NCI-H2029 treated with DMSO at 0.1 percent for 48 hours (cell line): ENCODE results near the gene TCERG1L.

Experiments used
- DNase-seq: peaks from one replicate; lab custom pipeline; 2025; lab: John Stamatoyannopoulos, UW

The TCERG1L gene

GRCh38 chr10:131314799-131315198 is 3.3 kb upstream of the TCERG1L start:
- DNase-seq = no peak

DNA sequence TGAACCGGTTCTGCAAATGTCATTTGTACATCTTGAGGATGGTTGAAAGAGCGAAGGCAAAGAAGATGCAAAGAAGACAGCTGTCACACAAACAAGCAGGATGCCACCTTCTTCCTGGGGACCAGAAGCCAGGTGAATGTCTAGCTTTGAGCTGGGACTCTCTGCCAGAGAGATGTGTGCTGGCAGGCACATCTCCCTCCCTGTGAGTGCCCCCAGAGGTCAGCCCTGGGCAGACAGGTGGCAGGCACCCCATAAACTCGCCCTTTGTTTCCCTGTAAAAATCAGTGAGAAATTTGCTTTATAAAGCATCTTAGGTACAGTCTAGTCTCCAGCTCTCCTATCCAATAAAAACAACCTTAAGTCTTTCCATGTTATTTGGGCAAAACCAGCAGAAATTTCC is 2.6 kb upstream of the TCERG1L start:
- no peak for DNase-seq

DNA sequence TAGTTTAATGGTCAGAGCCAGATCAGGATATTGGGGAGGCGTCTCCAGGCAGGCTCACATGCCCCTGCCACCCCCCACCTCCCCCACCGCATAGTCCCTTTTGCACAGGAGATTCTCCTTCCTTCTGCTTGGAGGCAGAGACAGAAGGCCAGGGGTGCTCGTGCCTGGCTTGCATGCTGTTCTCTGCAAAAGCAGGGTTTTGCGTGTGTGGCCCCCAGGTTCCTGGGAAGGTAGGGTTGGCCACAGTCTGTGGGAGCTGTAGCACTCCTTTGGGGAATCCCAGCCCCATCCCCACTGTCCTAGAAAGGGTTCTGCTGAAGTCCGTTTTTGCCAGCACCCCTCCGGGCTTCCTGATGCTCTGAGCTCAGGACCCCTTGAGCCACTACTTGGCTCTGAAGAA is 1.9 kb upstream of the TCERG1L start:
- no peak for DNase-seq

DNA sequence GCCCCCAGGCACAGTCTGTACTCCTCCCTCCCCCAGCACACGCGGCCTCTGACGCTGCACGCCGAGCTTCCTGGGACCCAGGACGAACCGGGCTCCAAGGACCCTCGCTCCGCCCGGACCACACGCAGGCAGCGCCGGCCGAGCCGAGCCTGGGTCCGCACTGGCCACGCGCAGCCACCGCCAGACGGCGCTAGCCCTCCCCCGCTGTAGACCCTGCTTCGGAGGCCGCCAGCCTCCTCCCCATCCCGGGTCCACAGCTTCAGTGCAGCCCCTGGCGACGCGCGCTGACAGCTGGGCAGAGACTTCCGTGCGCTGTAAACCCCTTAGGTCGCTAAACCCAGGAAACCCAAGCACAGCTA is 936 bp upstream of the TCERG1L start:
- DNase-seq = no peak

GRCh38 chr10:131311402-131311660 is 190 bp downstream of the TCERG1L start:
- DNase-seq = no peak

DNA sequence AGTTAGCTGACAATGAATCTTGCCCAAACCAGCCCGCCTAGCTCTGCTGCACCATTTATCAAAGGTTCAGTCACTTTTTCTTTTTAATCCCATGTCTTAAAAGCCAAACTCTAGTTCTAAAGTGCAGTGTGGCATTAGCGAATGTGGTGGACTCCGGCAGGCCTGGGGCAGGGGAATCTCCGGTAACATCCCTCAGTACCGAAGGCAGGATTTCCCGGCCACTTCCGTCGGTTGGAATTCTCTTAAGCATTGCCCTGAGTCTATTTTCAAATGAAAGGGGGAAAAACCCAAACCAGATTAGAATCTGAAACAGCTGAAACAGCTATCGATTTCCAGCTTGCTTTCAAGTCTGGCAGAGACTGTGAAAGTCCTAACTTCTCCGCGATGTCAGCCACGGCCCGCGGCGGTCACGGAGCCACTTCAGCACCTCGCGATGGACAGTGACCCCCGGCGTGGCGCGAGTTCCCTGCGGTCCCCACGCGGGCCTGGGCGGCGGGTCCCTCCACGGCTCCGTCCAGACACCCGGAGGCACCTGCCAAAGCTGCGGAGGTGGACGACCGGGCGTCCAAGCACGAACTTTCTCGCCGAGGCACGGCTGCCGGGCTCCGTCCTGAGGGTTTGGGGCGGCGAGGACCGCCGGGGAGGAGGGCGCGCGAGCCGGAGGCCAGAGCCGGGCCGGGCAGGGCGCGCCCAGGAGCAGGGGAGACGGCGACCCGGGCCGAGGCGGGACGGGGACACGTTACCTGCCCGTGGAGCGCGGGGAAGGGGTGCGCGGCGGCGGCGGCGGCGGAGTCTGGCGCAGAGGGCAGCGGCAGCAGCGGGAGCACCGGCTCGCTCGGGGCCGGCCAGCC is 745 bp downstream of the TCERG1L start:
- DNase-seq = no peak

GRCh38 chr10:131310142-131310541 is 1.4 kb downstream of the TCERG1L start:
- DNase-seq = peak; percentile 16

- no peak for DNase-seq
These were observed 11.0 kb downstream of the TCERG1L start for GRCh38 chr10:131300508-131300907.

- no peak for DNase-seq
These were observed 20.7 kb downstream of the TCERG1L start for GRCh38 chr10:131290781-131291180.

DNA sequence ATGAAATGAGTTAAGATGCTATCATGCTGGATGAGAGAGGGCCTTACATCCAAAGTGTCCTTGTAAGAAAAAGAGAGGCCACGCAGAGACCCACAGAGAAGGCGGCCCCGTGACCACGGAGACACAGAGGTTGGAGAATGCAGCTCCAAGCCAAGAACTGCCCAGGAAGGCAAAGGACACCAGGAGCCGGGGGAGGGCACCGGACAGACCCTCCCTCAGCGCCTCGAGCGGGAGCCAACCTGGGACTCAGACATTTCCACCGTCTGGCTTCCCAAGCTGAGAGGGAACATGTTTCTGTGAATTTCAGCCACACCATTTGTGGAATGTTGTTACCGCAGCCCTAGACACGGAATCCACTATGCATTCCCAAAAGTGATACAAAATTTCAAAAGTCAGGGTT is 22.9 kb downstream of the TCERG1L start:
- DNase-seq = no peak

GRCh38 chr10:131282961-131283360 is 28.6 kb downstream of the TCERG1L start:
- DNase-seq = no peak

- no peak for DNase-seq
These were observed 31.4 kb downstream of the TCERG1L start for GRCh38 chr10:131280101-131280500.

DNA sequence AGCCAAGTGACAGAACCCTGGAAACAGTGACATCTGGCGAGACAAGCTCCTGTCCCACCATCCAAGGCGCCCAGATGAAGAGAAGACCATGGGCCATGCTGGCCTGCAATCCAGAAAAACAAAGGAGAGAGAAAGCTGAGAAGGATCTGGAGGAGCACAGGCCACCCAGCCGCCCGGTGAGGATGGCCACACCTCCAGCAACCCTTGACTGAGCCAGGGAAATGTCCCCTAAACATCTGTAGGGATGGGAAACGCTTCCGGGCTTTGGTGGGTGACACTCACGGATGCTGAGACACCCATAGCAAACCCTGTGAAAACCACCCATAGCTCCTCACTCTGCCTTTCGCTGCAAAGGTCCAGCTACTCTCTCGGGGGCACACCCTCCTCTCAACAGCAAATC is 32.0 kb downstream of the TCERG1L start:
- DNase-seq = no peak

- DNase-seq = no peak
These were observed 33.6 kb downstream of the TCERG1L start for GRCh38 chr10:131277969-131278368.

DNA sequence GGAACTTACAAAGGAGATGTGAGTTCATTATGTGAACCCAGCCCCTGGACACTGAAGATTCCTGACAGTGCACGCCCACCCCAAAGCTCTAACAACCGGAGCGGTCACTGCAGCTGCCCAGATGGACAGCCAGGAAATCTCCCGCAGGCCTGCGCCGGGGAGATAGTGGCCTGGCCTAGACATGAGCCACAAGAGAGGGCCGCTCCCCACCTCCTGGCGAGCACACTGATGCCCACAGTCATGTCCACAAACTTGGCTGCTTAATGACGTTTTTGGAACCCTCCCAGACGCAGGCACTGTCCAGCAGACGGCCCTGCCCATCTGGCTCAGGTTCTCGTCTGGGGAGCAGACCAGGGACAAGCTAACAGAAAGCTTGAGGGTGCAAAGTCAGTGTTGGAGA is 34.2 kb downstream of the TCERG1L start:
- DNase-seq = no peak

DNA sequence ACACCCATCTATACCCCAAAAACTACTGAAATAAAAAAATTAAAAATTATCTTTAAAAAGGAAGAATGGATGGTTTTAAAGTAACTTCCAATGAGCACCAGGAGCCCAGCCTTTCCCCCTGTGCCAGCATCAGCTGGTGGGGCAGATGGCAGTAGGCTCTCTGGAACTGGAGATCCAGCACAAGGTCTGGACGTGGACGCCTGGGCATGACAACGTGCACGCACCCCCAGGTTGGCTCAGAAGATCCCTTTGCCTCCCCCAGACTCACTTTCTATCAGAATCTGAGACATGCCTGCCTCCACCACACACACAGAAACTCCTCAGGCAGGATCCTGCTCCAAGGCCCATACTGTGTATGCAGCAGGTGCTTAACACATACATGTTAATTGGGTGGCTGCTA is 35.8 kb downstream of the TCERG1L start:
- DNase-seq = no peak

GRCh38 chr10:131274883-131275282 is 36.6 kb downstream of the TCERG1L start:
- no peak for DNase-seq

GRCh38 chr10:131274133-131274880 is 37.2 kb downstream of the TCERG1L start:
- no peak for DNase-seq

DNA sequence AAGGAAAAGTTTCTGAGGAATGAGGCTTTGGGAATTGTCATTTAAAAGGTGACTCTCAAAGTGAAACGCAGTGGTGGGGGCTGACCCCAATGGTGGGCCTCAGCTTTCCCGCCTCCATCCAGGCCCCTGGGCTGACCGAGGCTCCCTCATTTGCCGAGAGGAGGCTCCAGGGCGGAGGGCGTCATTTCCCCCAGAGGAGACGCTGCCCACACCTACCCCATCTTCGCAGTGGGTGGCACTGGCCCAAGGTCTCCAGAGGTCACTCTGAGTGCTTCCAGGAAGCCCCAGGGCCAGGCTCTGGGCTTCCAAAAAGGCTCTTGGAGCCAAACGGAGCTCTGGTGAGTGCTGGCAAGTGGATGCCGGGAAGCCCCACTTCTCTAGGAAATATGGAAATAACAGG is 38.0 kb downstream of the TCERG1L start:
- DNase-seq = no peak

DNA sequence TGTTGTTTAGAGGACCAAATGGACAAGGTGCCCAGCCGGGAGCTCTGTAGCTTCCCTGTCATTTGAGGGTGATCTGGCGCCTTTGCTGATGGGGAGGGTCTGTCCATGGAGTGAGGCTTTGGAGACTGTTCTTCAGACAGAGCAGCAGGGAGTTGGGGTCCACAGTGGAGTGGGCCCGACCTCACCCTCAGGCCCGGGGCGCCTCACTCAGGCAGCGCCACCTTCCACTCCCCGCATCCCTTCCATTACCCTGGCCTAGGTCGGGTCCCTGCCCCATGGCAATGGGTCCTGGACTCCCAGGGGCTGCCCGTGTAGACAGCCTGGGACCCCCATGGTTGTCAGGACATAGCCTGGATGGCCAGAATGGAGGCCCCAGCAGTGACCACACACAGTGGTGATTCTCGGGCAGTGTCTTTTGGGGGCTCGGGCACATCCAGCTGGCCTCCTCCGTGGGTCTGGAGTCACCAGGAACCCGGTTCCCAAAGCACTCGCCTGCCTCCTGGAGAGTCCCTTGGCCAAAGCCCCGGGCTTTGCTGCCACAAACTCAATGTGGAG is 38.5 kb downstream of the TCERG1L start:
- no peak for DNase-seq

DNA sequence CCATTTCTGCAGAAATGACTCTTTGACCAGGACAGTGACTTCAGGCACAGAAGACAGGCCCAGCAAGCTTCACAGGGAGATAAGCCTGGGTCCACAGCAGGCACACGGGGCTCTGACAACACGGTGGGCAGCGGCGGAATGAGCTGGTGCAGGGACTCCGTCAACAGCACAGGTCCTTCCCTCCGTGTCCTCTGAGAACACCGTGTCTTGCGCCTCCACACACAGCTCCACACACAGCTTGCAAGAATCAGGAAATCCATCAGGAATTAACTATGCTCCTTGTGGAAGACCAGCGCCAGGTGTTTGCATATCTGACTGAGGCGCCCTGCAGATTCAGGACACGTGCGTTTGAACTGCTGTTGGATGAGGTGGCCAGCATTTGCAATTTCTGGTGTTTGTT is 39.6 kb downstream of the TCERG1L start:
- DNase-seq = no peak

DNA sequence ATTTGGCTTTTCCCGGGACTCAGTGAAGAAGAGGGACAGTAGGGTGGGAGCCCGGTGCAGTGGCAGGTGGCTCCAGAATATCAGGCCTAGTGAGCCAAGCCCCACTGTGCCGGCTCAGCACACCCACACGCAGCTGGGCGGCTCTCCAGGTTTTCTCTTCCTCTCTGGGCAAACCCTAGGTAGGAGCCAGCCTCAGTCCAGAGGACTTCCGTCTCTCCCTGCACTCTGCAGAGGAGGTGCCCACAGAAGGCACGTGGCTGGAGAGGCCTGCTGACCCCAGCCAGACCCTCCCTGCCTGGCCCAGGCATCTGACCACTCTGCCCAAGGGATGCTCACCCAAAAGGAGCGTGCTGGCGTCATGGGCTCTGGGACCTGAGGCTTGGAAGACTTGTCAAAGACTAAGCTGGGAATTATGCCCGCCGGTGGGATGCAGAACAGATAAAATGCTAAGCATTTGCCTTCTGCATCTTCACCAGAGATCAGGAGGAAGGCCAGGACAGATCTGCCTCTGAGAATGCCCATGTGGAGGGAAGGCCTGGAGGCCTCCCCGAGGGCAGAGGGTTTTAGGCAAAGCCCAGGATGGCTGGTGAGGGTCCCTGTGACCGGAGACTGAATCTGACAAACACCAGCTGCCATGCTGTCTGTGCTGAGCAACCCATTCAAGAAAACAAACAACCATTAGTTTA is 40.2 kb downstream of the TCERG1L start:
- peak; percentile 17 for DNase-seq
